GM19463 (cell line): ENCODE data around the gene SLC5A6.

Experiments
- ATAC-seq: cut with Tn5 transposase; IDR thresholded peaks from one replicate; pipeline ENCODE4 v1.9.1; 2021; ENCODE audit warnings: mild to moderate bottlenecking, moderate library complexity; ENCODE audit not compliant: unreplicated experiment

Gene SLC5A6

DNA sequence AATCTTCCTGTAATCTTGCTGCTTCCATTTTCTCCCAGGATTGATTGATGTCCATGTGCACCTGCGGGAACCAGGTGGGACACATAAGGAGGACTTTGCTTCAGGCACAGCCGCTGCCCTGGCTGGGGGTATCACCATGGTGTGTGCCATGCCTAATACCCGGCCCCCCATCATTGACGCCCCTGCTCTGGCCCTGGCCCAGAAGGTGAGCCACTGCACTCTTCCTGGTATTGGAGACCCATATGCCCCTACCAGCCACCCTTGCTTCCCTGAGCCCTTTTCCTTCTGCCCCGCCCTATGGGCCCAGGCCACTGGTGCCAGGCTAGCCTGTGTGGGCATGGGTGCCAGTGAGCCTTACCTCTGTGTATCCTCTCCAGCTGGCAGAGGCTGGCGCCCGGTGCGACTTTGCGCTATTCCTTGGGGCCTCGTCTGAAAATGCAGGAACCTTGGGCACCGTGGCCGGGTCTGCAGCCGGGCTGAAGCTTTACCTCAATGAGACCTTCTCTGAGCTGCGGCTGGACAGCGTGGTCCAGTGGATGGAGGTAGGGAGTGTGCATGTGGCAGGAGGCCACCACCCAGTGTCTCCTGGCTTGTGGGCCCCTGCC, 25.4 kb upstream of the SLC5A6 start:
- ATAC-seq, result no peak

DNA sequence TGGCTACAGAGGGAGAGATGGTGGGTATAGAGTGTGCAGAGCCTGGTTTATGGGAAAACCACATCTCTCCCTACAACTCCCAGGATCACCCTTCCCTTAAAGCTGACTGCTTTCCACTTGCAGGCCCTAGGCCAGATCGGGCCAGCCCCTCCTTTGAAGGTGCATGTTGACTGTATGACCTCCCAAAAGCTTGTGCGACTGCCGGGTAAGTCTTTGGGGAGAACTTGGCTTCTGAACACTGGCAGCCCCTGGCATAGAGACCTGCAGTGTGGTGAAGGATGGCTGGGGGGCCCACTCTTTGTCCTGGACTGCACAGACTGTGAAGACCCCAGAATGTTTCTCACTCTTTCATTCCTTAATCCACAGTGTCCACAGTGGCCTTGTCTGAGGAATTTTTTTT, 24.6 kb upstream of the SLC5A6 start:
- ATAC-seq, result no peak

DNA sequence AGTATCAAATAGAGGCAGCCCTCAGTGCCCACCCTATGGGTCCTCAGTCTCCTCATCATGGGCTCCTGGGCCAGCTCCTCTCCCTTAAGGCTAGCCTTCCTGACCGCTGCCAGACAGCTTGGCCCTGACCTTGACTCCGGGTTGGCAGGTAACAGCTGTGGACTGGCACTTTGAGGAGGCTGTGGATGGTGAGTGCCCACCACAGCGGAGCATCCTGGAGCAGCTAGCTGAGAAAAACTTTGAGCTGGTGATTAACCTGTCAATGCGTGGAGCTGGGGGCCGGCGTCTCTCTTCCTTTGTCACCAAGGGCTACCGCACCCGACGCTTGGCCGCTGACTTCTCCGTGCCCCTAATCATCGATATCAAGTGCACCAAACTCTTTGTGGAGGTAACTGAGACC, 24.1 kb upstream of the SLC5A6 start:
- no peak for ATAC-seq

DNA sequence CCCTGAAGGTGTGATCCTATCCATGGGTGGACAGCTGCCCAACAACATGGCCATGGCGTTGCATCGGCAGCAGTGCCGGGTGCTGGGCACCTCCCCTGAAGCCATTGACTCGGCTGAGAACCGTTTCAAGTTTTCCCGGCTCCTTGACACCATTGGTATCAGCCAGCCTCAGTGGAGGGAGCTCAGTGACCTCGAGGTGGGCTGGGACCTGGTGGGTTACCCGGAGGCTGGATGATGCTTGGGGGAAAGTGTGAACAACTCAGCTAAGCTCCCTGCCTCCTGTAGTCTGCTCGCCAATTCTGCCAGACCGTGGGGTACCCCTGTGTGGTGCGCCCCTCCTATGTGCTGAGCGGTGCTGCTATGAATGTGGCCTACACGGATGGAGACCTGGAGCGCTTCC, 21.3 kb upstream of the SLC5A6 start:
- ATAC-seq, result no peak

DNA sequence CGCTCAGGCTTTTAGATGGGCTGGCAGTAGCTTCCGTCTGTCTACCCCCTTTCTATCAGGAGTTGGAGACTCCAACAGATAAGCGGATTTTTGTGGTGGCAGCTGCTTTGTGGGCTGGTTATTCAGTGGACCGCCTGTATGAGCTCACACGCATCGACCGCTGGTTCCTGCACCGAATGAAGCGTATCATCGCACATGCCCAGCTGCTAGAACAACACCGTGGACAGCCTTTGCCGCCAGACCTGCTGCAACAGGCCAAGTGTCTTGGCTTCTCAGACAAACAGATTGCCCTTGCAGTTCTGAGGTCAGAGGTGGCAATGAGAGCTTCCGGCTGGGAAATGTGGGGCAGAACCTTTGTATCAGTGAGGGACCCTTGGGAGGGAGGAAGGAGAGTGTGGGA, 19.9 kb upstream of the SLC5A6 start:
- ATAC-seq, result no peak

DNA sequence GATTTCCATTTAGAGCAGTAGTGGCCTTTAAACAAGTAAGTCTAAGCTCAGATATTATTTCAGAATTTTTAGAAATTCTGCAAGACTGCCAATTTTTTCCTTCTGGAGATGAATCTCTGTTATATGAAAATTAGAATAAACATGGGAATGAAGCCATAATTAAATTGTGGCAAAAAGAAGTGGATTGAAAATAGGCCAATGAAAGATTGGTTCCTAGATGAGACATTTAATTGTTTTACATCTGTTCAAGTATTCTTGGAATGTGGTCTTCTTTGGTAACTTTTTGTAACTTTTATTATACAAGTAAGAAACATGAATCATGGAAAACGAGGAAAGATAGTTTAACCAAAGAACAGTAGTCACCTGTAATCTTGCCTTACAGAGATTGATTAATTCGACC, 15.4 kb upstream of the SLC5A6 start:
- no peak for ATAC-seq

DNA sequence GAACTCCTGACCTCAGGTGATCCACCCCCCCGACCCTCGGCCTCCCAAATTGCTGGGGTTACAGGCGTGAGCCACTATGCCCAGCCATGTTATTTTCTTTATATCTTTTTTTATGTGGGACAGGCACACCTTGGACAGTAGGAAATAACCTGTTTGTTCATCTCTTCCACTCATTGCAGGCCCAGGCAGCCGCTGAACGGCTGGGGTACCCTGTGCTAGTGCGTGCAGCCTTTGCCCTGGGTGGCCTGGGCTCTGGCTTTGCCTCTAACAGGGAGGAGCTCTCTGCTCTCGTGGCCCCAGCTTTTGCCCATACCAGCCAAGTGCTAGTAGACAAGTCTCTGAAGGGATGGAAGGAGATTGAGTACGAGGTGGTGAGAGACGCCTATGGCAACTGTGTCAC, 13.5 kb upstream of the SLC5A6 start:
- ATAC-seq, result no peak

DNA sequence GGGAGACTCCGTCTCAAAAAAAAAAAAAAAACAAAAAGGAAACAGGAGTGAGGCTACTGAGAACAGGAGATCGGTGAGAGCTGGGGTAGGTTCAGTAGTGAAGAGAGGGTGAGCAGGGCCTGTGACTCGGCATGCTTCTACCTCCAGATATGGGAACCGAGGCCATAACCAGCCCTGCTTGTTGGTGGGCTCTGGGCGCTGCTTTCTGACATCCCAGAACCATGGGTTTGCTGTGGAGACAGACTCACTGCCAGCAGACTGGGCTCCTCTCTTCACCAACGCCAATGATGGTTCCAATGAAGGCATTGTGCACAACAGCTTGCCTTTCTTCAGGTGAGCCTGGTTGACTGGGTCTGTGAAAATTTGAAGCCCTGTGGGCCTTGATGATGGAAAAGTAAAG, 11.3 kb upstream of the SLC5A6 start:
- ATAC-seq, result no peak

DNA sequence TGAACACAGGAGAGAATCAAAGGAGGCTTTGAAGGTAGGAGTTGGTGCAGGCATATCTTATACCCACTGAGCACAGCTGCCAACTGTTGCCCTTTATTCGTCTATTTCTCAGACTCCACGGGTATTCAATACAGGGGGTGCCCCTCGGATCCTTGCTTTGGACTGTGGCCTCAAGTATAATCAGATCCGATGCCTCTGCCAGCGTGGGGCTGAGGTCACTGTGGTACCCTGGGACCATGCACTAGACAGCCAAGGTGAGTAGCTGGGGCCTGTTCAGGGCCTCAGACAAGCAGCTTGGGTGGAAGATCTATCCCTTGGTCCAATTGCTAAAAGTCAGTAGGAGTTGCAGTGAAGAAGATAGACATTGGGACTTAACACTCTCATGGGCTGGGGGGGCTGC, 10.3 kb upstream of the SLC5A6 start:
- ATAC-seq, result no peak

DNA sequence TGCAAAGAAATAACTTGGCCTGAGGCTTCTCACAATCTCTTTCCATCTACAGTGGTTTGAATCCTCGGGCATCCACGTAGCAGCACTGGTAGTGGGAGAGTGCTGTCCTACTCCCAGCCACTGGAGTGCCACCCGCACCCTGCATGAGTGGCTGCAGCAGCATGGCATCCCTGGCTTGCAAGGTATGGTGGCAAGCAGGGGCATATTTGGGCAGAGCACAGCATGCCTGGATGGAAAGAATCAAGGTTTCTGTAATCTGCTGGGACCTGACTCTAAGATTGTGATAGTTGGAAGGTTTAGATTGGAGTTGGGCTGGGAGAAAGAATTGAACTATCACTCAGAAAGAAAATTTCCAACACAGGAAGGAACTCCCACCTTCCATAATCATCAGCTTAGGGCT, 9.1 kb upstream of the SLC5A6 start:
- ATAC-seq, result no peak

DNA sequence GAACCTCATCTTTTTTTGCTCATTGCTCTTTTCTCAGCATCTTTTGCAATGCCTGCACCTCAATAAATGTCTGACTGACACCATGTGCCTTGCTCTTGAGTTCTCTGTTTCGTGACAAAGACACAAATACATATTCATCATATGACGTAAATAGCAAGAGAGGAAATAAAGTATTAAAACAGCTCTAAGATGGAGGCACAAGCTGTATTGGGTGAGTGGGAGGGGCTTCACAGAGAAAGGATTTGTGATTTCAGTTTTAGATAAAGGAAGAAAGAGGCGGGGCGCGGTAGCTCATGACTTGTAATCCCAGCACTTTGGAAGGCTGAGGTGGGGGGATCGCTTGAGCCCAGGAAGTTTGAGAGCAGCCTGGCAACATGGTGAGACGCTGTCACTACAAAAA, 8.0 kb upstream of the SLC5A6 start:
- no peak for ATAC-seq

DNA sequence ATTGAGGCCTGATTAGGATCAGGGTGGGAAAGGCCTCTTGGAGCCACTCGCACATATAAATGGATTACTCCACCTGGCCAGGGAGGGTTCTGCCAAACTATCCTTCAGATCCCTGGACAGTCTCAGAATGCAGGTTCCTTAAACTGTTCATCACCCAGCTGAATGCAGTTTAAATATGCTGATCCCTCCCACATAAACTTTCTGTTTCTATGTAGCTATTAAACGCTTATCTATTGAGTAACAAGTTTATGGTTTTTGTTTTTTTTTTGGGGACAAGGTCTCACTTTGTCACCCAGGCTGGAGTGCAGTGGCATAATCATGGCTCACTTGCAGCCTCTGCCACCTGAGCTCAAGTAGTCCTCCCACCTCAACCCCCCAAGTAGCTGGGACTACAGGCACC, 7.0 kb upstream of the SLC5A6 start:
- ATAC-seq, result no peak

DNA sequence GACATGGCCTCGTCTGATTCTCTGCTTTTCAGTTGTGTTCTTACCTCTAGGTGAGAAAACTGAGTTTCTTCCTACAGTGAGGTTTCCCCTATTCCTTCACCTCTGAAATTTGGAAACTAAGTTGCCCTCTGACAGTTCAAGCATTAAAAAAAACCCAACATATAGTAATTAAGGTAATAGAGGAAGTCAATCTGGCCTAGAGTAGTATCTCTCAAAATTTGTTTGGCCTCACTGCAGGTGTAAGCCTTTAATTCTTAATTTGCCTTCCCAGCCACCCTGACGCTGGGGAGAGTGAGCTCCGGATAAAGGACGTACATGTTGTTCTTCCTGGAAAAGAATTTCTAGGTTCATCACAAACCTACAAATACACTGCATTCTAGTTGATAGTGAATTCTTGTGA, 6.5 kb upstream of the SLC5A6 start:
- no peak for ATAC-seq

DNA sequence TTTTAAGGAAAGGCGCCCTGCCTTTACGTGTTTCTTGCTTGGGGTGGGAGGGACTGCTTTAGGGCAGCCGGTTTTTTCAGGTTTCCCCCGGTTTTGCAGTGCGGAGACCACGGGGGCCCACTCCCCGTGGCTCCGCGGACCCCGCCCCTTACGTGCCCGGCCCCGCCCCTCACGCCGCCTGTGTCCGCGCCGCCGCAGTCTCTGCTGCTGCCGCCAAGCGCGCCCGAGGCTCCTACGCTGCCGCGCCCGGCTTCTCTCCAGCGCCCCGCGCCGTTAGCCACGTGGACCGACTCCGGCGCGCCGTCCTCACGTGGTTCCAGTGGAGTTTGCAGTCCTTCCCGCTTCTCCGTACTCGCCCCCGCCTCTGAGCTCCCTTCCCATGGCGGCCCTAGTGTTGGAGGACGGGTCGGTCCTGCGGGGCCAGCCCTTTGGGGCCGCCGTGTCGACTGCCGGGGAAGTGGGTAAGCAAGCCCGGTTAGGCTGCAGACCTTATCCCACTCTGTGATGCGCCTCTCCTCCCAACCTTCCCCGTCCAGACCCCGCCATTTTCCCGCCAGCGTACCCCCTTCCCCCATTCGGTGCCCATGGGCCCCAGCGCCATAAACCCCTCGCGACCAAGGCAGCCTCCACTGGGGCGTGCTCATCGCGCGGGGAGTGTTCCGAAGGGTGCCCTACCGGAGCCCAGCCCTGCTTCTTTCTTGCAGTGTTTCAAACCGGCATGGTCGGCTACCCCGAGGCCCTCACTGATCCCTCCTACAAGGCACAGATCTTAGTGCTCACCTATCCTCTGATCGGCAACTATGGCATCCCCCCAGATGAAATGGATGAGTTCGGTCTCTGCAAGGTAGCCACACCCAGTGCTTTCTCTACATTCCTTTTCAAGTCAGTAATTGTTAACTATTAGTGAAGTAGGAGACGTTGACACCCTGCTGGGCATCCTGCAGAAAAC, 5.4 kb upstream of the SLC5A6 start, which contains the start of gene CAD:
CAD (plus strand) TSS at position 197 of the 949 bp plus-strand sequence; CDS start at position 380, 183 bp downstream.
- ATAC-seq, result peak; percentile 85

DNA sequence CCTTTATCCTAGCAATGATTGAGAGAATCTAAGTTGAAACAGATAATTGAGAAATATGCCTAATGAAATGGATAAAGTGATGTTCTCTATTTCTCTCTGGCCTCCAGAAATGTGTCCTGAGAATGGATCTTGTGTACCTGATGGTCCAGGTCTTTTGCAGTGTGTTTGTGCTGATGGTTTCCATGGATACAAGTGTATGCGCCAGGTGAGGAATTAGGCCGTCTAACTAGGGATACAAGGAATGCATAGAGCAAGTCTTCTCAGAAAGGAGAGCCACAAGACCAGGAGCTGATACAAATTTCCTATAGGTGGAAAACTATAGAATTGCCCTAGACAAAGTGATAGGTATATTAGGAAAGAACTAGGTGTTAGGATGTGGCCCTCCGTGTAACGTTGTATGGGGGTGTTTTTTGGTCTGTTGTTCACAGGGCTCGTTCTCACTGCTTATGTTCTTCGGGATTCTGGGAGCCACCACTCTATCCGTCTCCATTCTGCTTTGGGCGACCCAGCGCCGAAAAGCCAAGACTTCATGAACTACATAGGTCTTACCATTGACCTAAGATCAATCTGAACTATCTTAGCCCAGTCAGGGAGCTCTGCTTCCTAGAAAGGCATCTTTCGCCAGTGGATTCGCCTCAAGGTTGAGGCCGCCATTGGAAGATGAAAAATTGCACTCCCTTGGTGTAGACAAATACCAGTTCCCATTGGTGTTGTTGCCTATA, 4.5 kb upstream of the SLC5A6 start:
- ATAC-seq, result no peak

DNA sequence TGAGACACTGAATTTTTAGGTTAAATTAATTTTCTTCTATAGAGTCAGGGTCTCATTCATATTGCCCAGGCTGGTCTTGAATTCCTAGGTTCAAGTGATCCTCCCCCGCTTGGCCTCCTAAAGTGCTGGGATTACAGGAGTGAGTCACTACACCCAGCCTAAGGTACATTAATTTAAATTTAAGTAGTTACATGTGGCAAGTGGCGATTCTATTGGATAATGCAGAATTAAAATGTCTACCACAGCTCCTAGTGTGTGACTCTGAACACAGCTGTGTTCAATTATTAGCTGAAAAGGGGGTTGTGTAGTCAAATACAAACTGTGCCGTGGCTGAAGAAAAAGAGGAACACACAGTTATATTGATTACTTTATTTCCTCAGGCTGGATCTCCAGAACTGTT, 2.9 kb upstream of the SLC5A6 start:
- ATAC-seq, result no peak

DNA sequence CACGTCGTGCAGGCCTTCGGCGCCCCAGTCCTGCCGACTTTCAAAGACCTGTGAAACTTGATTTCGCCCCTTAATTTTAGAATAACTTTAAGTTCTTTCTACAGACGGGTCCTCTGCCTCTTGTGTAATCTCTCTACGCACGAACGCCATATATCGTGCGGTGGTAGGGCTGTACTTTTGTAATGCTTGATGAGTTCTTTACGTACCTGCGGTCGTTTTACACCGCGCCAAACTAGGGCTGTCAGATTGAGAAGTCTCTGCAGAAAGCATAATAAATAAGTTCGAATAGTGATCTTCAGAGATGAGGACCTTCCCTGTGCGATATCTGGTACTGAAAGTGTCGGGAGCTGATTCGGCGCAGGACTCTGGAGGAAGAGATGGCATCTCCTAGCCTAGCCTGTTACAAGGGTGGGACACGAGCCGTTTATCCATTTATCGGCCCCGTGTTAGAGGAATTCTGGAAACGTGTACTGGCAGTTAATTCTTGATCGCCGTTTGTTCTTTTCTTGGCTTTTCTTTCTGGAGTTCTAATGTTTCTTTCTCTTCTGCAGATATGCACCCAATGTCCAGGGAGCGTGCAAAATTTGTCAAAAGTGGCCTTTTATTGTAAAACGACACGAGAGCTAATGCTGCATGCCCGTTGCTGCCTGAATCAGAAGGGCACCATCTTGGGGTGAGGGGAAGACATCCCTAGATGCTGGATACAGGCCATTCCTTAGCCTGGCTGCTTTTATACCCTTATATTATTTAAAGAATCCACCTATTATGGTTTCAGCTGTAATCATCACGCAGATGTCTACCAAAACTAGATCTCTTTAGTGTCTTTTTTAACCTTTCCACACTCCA, 781 bp upstream of the SLC5A6 start:
- ATAC-seq, result peak; percentile 4

DNA sequence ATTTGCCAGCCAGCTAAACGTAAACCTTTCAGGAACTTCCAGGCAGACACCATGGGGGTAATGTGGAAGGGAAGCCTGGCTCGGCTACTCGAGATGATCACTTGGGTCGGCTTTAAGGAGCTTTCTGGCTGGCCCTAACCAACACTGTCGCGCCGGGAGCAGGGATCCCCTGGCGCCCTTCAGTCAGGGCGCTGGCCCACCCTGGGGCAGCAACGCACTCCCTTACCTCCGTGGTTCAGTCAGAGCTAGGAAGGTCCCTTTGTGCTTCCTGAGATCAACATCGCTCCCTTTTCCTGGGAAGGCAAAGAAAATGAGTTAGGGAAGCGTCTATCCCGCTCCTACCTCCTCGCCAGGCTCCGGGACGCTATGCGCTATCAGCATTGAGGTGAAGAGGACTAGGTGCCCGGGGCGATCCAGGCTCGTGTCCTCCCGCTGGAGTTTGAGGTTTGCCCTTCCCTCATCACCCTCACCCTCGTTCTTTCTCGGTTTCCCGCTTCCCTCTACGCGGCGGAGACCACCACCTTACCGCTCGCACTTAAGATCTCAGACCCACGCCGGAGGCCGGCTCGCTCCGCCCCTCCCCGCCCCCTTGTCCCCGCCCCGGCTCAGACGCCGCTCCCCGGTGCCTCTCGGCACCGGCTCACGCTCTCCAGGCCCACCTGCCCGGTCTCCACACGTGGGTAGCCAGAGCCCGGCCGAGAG, 676 bp downstream of the SLC5A6 start:
- no peak for ATAC-seq

DNA sequence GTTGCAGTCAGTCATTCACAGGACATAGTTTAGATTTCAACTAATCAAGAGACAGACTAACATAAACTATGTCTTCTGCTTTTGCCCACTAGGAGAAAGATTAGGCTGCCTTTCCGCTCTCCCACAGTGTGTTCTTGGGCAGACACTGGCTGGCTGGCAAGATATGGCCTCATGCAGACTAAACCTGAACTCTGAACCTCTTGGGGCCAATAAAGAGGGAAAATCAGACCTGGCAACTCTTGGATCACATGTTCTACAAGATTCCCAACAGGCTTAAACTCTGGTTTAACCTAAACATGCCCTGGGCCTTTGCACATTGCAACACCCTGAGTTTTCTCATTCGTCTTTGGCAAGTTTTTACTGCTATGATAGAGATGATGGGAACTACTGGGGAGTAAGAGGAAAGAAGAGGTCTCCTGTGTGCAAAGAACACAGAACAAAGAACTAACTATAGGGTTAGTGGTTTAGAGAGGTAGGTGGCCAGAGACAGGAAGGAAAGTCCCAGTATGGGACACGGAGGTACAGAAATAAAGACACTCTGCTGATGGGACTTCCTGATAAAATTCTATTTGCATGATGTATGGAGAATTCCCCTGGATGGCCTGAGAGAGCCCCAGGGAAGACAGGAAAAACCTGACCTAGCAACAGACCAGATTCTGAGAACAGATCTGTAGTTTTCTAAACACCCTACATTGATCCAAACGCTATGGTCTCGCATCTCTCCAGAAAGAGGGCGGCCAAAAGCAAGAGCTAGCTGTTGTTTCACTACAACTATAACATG, 2.3 kb downstream of the SLC5A6 start:
- no peak for ATAC-seq
